ENCODE measurements around the gene IL3RA.

The IL3RA gene

GRCh38 chrX:1357993-1358392, 21.4 kb downstream of the IL3RA start:
- H4K20me1 ChIP-seq (ENCODE audit: insufficient read depth, low read length) = no peaks in the 10 kb centered on the region
- no peaks in the 10 kb centered on the region for H3K27me3 ChIP-seq (replicated peaks; ENCODE audit: insufficient read depth, low read length)
- no peaks in the 10 kb centered on the region for H3K9me3 ChIP-seq (replicated peaks; ENCODE audit: insufficient read depth, low read length)
- no peaks in the 10 kb centered on the region for H3K36me3 ChIP-seq (replicated peaks; ENCODE audit: insufficient read depth, low read length)
- DNase-seq = no peak
- no peaks in the 10 kb centered on the region for H3K4me1 ChIP-seq (ENCODE audit: low read length)
- no peaks in the 10 kb centered on the region for H3K79me2 ChIP-seq (ENCODE audit: low read length)
- H3K9me2 ChIP-seq (replicated peaks; ENCODE audit: insufficient read depth, low read length) = no peaks in the 10 kb centered on the region
- H3K4me3 ChIP-seq (ENCODE audit: low read length) = no peak overlapping the region
- H3K27ac ChIP-seq (ENCODE audit: low read length) = no peak overlapping the region
- no peak overlapping the region for H3K4me2 ChIP-seq (ENCODE audit: low read depth, low read length)
- no peaks in the 10 kb centered on the region for H3F3A ChIP-seq (ENCODE audit: insufficient read depth, low read length)
- no peak overlapping the region for H3K9ac ChIP-seq (ENCODE audit: low read length)
- TF ChIP-seq EZH2phosphoT487 (IDR thresholded peaks at IDR 0.05; ENCODE audit: low read length) = no peak
- TF ChIP-seq EZH2 (optimal IDR thresholded peaks at IDR 0.05; ENCODE audit: low read depth, low read length) = no peak
- no peak for TF ChIP-seq CTCF (IDR thresholded peaks at IDR 0.05; ENCODE audit: low read length)
- no peak overlapping the region for H2AFZ ChIP-seq (ENCODE audit: low read length)

DNA sequence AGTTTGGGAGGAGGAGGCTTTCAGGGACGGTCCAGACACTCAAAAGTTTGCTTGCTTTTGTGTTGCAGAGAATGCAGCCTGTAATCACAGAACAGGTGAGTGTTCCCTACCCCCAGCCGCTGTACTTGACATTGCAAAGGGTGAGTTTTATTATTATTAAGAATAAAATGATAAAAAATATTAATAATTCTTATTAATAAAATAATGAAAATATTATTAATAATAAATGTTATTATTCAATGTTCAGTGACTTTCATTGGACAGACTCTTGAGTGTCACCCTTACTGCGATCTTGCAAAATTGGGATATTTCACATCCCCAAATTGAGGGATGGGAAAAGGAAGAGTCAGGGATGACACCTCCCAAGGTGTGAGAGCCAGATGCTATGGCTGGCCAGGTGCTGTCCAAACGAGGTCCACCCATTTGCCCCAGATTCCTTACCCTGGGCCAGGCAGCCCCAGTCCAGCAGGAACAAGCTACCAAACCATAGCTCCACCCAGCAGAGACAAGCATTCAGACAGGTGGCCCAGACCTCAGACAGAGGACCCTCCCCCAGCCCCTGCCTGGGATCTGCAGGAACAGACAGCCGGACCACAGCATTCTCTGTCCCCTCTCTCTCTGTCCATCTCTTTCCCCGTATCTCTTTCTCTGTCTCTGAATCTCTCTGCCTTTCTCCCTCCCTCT, 22.4 kb downstream of the IL3RA start:
- H3K4me2 ChIP-seq (ENCODE audit: low read depth, low read length) = no peak overlapping the region
- H3K9me3 ChIP-seq (replicated peaks; ENCODE audit: insufficient read depth, low read length) = no peaks in the 10 kb centered on the region
- H3K4me1 ChIP-seq (ENCODE audit: low read length) = no peaks in the 10 kb centered on the region
- H3F3A ChIP-seq (ENCODE audit: insufficient read depth, low read length) = no peaks in the 10 kb centered on the region
- H3K79me2 ChIP-seq (ENCODE audit: low read length) = no peaks in the 10 kb centered on the region
- H3K27me3 ChIP-seq (replicated peaks; ENCODE audit: insufficient read depth, low read length) = no peaks in the 10 kb centered on the region
- TF ChIP-seq EZH2 (optimal IDR thresholded peaks at IDR 0.05; ENCODE audit: low read depth, low read length) (no peak), CTCF (IDR thresholded peaks at IDR 0.05; ENCODE audit: low read length) (no peak), EZH2phosphoT487 (IDR thresholded peaks at IDR 0.05; ENCODE audit: low read length) (no peak)
- H4K20me1 ChIP-seq (ENCODE audit: insufficient read depth, low read length) = no peaks in the 10 kb centered on the region
- no peak overlapping the region for H2AFZ ChIP-seq (ENCODE audit: low read length)
- H3K4me3 ChIP-seq (ENCODE audit: low read length) = no peak overlapping the region
- no peaks in the 10 kb centered on the region for H3K36me3 ChIP-seq (replicated peaks; ENCODE audit: insufficient read depth, low read length)
- no peak overlapping the region for H3K9ac ChIP-seq (ENCODE audit: low read length)
- DNase-seq = no peak
- no peak overlapping the region for H3K27ac ChIP-seq (ENCODE audit: low read length)
- no peaks in the 10 kb centered on the region for H3K9me2 ChIP-seq (replicated peaks; ENCODE audit: insufficient read depth, low read length)

DNA sequence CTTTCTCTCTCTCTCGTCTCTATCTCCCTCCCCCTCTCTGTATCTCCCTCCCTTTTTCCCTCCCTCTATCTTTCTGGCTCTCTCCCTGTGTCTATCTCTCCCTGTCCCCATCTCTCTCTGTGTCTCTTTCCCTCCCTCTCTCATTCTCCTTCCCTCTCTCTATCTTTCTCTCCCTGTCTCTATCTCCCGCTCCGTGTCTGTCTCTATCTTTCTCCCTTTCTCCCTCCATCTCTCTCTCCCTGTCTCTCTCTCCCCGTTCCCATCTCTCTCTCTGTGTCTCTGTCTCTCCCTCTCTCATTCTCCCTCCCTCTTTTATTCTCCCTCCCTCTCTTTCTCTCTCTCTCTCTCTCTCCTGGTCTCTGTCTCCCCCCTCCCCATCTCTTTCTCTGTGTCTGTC, 22.9 kb downstream of the IL3RA start:
- TF ChIP-seq EZH2 (optimal IDR thresholded peaks at IDR 0.05; ENCODE audit: low read depth, low read length) (no peak), CTCF (IDR thresholded peaks at IDR 0.05; ENCODE audit: low read length) (no peak), EZH2phosphoT487 (IDR thresholded peaks at IDR 0.05; ENCODE audit: low read length) (no peak)
- H4K20me1 ChIP-seq (ENCODE audit: insufficient read depth, low read length) = no peaks in the 10 kb centered on the region
- H3K36me3 ChIP-seq (replicated peaks; ENCODE audit: insufficient read depth, low read length) = no peaks in the 10 kb centered on the region
- no peaks in the 10 kb centered on the region for H3K79me2 ChIP-seq (ENCODE audit: low read length)
- no peak overlapping the region for H3K9ac ChIP-seq (ENCODE audit: low read length)
- no peak overlapping the region for H3K4me2 ChIP-seq (ENCODE audit: low read depth, low read length)
- H3K4me3 ChIP-seq (ENCODE audit: low read length) = no peak overlapping the region
- no peaks in the 10 kb centered on the region for H3K4me1 ChIP-seq (ENCODE audit: low read length)
- no peaks in the 10 kb centered on the region for H3K9me3 ChIP-seq (replicated peaks; ENCODE audit: insufficient read depth, low read length)
- H3K9me2 ChIP-seq (replicated peaks; ENCODE audit: insufficient read depth, low read length) = no peaks in the 10 kb centered on the region
- no peak for DNase-seq
- no peak overlapping the region for H2AFZ ChIP-seq (ENCODE audit: low read length)
- no peak overlapping the region for H3K27ac ChIP-seq (ENCODE audit: low read length)
- H3F3A ChIP-seq (ENCODE audit: insufficient read depth, low read length) = no peaks in the 10 kb centered on the region
- no peaks in the 10 kb centered on the region for H3K27me3 ChIP-seq (replicated peaks; ENCODE audit: insufficient read depth, low read length)

Data from MM.1S (cell line).